HG03135 (cell line): Measurements from ENCODE around the gene TSPAN3.

Source experiments
- ATAC-seq: cut with Tn5 transposase; IDR thresholded peaks from one replicate; pipeline ENCODE4 v1.9.1; 2021; ENCODE audit warnings: mild to moderate bottlenecking, moderate library complexity; ENCODE audit not compliant: unreplicated experiment

Gene TSPAN3

GRCh38 chr15:77057685-77058084 is 13.2 kb downstream of the TSPAN3 start:
- ATAC-seq, result no peak

GRCh38 chr15:77057072-77057471 is 13.8 kb downstream of the TSPAN3 start:
- ATAC-seq, result no peak

- no peak for ATAC-seq
Observed at GRCh38 chr15:77053709-77054108, 17.2 kb downstream of the TSPAN3 start.

DNA sequence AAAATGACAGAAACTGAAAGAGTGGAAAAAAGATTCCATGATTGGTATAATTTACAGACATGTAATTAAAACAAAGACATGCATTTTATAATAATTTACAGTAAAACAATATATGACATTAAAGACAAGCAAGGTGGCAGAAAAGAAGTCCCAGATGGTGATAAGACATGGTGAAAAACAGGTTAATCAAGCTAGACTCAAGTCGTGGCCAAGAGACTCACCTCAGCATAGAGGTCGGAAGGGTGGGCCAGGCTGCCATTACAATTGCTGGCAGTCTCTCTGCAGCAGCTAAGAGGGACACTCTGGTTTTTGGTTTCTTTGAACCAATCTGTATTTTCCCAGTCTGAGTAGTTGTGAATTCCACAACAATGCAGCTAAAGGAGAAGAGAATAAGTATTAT is 18.4 kb downstream of the TSPAN3 start:
- ATAC-seq, result no peak

DNA sequence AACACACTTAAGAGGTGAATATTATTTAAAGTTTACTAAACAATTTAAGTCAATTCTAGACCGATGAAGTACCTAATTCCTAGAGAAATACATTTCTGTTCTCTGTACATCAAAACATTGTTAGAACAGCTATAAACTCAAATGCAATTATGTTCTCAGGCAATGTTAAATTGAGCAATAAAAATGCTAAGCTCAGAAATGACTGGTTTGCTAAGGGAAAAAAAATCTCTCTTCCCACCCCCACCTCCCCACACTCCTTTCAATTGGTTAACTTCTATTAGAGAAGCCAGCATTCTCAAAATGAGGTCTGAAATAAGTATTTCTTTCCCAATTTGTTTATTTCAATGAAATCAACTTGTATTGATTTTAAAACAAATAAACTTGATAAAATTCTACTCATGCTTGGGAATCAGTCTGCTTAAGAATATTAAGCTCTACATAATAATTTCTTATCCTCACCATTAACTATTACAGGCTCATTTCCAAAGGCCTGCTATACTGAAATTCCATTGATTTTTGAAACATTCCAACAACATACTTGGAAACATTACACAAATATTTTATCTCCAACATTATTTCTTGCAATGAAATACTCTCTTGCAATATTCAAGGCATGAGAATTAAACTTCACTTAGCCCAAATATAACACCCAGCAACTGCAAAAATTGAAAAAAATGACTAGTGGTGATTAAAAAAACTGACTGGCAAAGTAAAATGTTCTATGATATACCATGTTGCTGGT is 22.6 kb downstream of the TSPAN3 start:
- ATAC-seq, result no peak

- ATAC-seq, result no peak
Observed at GRCh38 chr15:77046704-77047412, 24.1 kb downstream of the TSPAN3 start.

GRCh38 chr15:77045985-77046384 is 24.9 kb downstream of the TSPAN3 start:
- ATAC-seq, result no peak

DNA sequence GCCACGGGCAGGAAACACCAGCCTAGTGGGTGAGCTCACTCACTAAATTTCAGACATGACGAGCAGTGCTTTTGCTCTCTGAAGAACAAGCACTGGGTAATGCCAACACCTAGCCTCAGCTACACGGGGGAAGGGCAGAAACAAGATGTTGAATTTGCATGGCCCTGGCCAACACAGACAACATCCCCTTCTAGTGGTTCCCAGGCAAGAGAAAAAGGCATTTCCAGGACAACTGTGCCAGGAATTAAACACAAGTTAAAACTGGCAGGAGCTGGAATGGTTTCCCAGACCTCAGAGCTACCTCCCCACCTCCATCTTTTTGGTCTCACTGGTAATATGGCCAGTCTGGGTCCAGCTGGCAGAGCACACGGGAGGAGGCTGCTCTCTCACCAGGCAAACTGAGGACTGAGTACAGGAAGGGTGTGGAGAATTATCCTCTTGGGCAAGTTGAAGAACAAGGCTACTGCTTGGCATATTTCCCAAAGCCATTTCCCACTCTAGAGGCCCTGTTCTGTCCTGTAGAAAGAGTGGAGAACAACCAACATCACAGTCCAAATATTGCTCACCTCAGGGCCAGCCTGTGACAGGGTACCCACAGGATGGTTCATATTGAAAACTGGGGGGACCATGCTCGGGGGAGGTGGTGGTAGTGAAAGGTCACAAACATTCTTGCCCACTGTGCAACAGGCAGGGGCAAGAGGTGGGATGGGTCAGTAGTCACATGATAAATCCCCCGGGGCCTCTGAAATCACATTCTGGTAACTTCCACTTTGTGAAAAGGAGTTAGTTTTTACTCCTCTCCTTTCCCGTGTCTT is 26.5 kb downstream of the TSPAN3 start:
- ATAC-seq, result no peak

GRCh38 chr15:77042955-77043920 is 27.7 kb downstream of the TSPAN3 start:
- no peak for ATAC-seq

DNA sequence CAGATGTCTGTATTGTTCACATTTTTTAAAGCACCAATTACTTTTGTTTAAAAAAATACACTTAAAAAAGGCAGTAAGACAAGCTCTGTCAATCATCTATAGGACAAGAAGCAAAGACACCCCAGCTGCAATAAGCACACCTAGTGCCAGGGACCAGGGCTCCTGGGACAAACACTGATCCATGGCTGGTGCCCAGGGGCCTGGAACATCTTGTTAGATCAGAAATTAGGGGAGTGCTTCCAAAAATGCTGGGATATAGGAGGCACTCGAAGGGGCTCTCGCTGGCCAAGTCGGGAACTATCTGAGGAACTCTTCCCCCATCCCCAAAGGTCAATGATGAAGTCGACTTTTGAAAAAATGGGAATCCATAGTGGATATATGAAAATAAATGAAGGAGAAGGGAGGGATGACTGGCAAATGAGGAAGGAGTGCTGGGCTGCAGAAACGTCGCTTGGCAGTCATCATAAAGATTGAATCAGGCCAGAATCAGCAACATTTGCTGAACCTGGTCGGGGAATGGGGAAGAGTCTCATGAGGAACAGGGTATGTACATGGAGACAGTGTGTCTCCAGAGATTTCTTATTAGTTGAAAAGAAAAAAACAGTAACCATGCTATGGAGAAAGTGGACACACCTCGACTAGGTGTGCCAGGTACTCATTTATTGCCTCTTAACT is 28.5 kb downstream of the TSPAN3 start:
- no peak for ATAC-seq

DNA sequence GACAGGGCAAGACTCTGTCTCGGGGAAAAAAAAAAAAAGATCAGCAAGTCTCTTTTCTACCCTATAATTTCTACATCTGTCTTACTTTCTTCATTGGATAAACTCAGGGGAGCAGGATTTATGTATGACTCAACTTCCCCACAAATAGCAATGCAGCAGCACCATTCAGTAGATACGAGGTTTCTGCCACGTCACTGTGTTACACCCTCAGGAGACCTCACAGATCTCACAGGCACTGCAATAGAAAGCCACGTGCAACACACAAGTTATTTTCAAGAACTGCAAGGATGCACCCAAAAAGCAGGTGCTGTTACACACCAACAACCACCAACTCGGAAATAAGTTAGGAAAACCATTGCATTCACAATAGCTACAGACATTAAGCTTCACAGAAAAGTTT is 30.2 kb downstream of the TSPAN3 start:
- no peak for ATAC-seq

DNA sequence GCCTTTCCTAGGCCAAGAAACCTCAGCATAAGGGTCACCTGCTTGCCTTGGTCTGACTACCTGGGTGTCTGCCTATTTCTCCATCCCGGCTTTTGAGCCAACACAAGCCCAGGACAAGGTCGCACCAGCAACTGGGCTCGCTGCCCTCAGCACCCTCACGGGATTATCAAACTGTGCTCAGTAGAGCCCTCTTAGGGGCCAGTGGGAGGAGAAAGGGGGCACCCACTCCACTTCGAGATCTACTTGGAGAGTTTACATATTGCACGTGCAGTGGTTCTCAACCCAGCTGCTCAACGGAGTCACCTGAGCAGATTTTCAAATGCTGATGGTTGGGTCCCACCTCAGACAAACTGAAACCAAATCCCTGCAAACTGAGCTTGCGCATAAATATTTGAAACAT is 31.1 kb downstream of the TSPAN3 start:
- no peak for ATAC-seq

DNA sequence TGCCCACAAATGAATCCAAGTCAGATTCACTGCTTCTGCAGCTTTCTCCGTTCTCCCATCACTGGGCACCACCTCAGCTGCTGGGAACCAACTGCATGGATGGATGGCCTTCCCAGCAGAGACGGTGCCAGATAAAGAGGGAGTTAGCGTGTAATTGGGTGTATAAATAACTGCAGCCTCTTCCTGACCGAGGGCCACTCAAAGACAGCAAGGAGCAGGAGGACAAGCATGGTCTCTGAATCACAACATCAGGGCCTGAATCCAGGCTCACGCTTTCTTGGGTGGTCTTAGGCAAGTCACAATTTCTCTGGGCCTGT is 31.7 kb downstream of the TSPAN3 start:
- no peak for ATAC-seq

GRCh38 chr15:77038312-77039216 is 32.3 kb downstream of the TSPAN3 start:
- no peak for ATAC-seq

- ATAC-seq, result no peak
Observed at GRCh38 chr15:77037388-77038209, 33.3 kb downstream of the TSPAN3 start.

GRCh38 chr15:77036537-77037387 is 34.1 kb downstream of the TSPAN3 start:
- ATAC-seq, result no peak

GRCh38 chr15:77035999-77036471 is 34.9 kb downstream of the TSPAN3 start:
- ATAC-seq, result no peak
